Stomach (tissue), 9 donors: ENCODE results near the gene SRMS. TPM values are rescaled to one million over a fixed set of nuclear protein-coding genes. Genes with fewer than 3 reads are reported as not detected.

Source experiments
- DNase-seq, 2 donors: peaks; one replicate each; pipeline versions ENCODE4 v3.0.0 to v3.0.0-alpha.2; 2013 to 2019
- H3K27ac ChIP-seq, 5 donors: fragments of 200-600 bp in 4 of 5; sonication (generic) in 4 of 5; one replicate each; pipeline ENCODE4 v1.5.1; 2013 to 2019; ENCODE audit warnings: mild to moderate bottlenecking in 1 of 5, moderate library complexity in 1 of 5
- H3K27me3 ChIP-seq, 3 donors: fragments of 200-600 bp; sonication (generic); one replicate each; pipeline ENCODE4 v1.5.1; 2017 to 2019; ENCODE audit warnings: mixed run types in 1 of 3
- H3K36me3 ChIP-seq, 4 donors: fragments of 200-600 bp; sonication (generic); 1 replicate in 3 of 4; 2 replicates in 1 of 4; pipeline ENCODE4 v1.5.1; 2016 to 2019
- H3K4me1 ChIP-seq, 4 donors: fragments of 200-600 bp; sonication (generic); one replicate each; pipeline ENCODE4 v1.5.1; 2016 to 2019
- H3K4me3 ChIP-seq, 4 donors: fragments of 200-600 bp; sonication (generic) in 3 of 4; one replicate each; pipeline ENCODE4 v1.5.1; 2016 to 2019; ENCODE audit warnings: mild to moderate bottlenecking in 1 of 4
- H3K9me3 ChIP-seq, 4 donors: fragments of 200-600 bp; sonication (generic); one replicate each; pipeline ENCODE4 v1.5.1; 2016 to 2019
- CTCF ChIP-seq, 7 experiments: fragments of 450-650 bp in 4 of 7; fragments of 200-600 bp in 3 of 7; sonication (generic) in 3 of 7; IDR thresholded peaks; one replicate each; pipeline ENCODE4 v1.5.1; 2016 to 2019; ENCODE audit warnings: antibody characterized with exemption in 7 of 7, control low read depth in 2 of 7, mild to moderate bottlenecking in 1 of 7
- EP300 ChIP-seq: sonication (generic); formaldehyde crosslinking; IDR thresholded peaks from one replicate; pipeline ENCODE4 v1.6.1; 2017; ENCODE audit warnings: antibody characterized with exemption
- POLR2A ChIP-seq, 4 donors: fragments of 450-650 bp; IDR thresholded peaks; one replicate each; pipeline ENCODE4 v1.6.1; 2016; ENCODE audit warnings: antibody characterized with exemption in 4 of 4, control low read depth in 2 of 4, mild to moderate bottlenecking in 1 of 4, moderate library complexity in 1 of 4
- WGBS, 5 donors: extraction: QIAGEN DNeasy Blood & Tissue Kit in 3 of 5; methylation state at CpG; one replicate each; pipeline versions ENCODE4 v1.1.5 to v1.1.7; 2013 to 2018; 5-methylcytosine and 5-hydroxymethylcytosine counted together
- intact Hi-C: fragments of 100-400 bp; cut with DNase I; formaldehyde crosslinking; loops from one replicate; pipeline ENCODE4 v1.15.1; 2023; ENCODE audit warnings: low total_unique reads
- polyA plus RNA-seq, 3 donors: library from polyadenylated mRNA; stranded (reverse); fragments of 200-250 nt; gene quantifications; one replicate each; pipeline ENCODE4 v1.2.3, GENCODE V29; 2013
- total RNA-seq, 5 donors: library from RNA; depleted of rRNA; stranded (reverse); fragments of >200 nt; gene quantifications; one replicate each; pipeline versions ENCODE4 v1.1.0 to v1.2.3, GENCODE V29; 2014 to 2016
- donor health status: healthy with polysubstance abuse.
- donor health status: Bipolar disorder and iron deficiency.
- donor health status: healthy.

Gene SRMS
- total and polyA plus RNA-seq, 8 donors: 0.87 to 3.5 (median 2.1) TPM; not detected in 5

- peaks cover 2 to 17% (median 8%) of the 10 kb centered on the region in 4 donors for H3K4me1 ChIP-seq
- no peak for DNase-seq
- intact Hi-C loops: no loop called here
- H3K9me3 ChIP-seq: peaks cover 0 to 5% (median 5%) of the 10 kb centered on the region in 4 donors
- peaks cover 9 to 77% (median 30%) of the 10 kb centered on the region in 3 donors for H3K27me3 ChIP-seq
- H3K36me3 ChIP-seq: peaks cover 0 to 4% (median 0%) of the 10 kb centered on the region in 4 donors
- H3K27ac ChIP-seq: no peak overlapping the region
- 66 to 89% (median 82%) methylated on average over 3 to 4 of the region's 4 CpGs for WGBS, 5 donors
- no peak overlapping the region for H3K4me3 ChIP-seq
- no peak for TF ChIP-seq POLR2A (IDR thresholded peaks at IDR 0.05)
- TF ChIP-seq EP300: no peak
- TF ChIP-seq CTCF (IDR thresholded peaks at IDR 0.05): no peak
These were observed 56.5 kb downstream of the SRMS start for GRCh38 chr20:63491078-63491477.

Other genes with a start within 250 kb of the SRMS start
- gene CHRNA4, start 186.4 kb downstream of the SRMS start, total RNA-seq: under 1 TPM in 1 of 5 donors, not detected in 4; under 0.01 TPM
- gene CHRNA4, start 186.4 kb downstream of the SRMS start, polyA plus RNA-seq: under 1 TPM in 1 of 3 donors, not detected in 2; 0.15 TPM
- gene KCNQ2, start 75.1 kb downstream of the SRMS start, total RNA-seq: 1 to 10 TPM in 1 of 5 donors, not detected in 4; 2.2 TPM
- under 1 TPM in 2 of 3 donors, not detected in 1; 0.03 to 0.25 TPM for gene KCNQ2, start 75.1 kb downstream of the SRMS start, polyA plus RNA-seq
- 10 to 100 TPM in 2 of 5 donors, 1 to 10 TPM in 1, under 1 TPM in 1, not detected in 1; 0.58 to 64.8 (median 16.7) TPM for gene EEF1A2, start 48.7 kb downstream of the SRMS start, total RNA-seq
- 10 to 100 TPM in 2 of 3 donors, 1 to 10 TPM in 1; 4.6 to 53.0 (median 25.0) TPM for gene EEF1A2, start 48.7 kb downstream of the SRMS start, polyA plus RNA-seq
- 100 to 1,000 TPM in 2 of 5 donors, 10 to 100 TPM in 2, 1 to 10 TPM in 1; 1.8 to 213 (median 84.8) TPM for gene PPDPF, start 27.0 kb downstream of the SRMS start, total RNA-seq
- gene PPDPF, start 27.0 kb downstream of the SRMS start, polyA plus RNA-seq: 100 to 1,000 TPM; 570 to 756 (median 749) TPM
- 10 to 100 TPM; 10.3 to 98.5 (median 22.2) TPM for gene PTK6, start 10.4 kb downstream of the SRMS start, total RNA-seq
- 10 to 100 TPM in 2 of 3 donors, 1 to 10 TPM in 1; 7.7 to 32.5 (median 23.6) TPM for gene PTK6, start 10.4 kb downstream of the SRMS start, polyA plus RNA-seq
- 1 to 10 TPM in 1 of 5 donors, under 1 TPM in 1, not detected in 3; 0.55 to 1.2 TPM for gene FNDC11, start 6.4 kb upstream of the SRMS start, total RNA-seq
- 1 to 10 TPM in 1 of 3 donors, under 1 TPM in 2; 0.25 to 3.1 (median 0.50) TPM for gene FNDC11, start 6.4 kb upstream of the SRMS start, polyA plus RNA-seq
- 10 to 100 TPM; 27.4 to 95.5 (median 41.2) TPM for gene HELZ2, start 26.5 kb upstream of the SRMS start, total RNA-seq
- 1 to 10 TPM; 4.4 to 7.3 (median 6.9) TPM for gene HELZ2, start 26.5 kb upstream of the SRMS start, polyA plus RNA-seq
- gene GMEB2, start 79.4 kb upstream of the SRMS start, total RNA-seq: 10 to 100 TPM in 2 of 5 donors, 1 to 10 TPM in 3; 1.8 to 20.4 (median 8.3) TPM
- gene GMEB2, start 79.4 kb upstream of the SRMS start, polyA plus RNA-seq: 1 to 10 TPM; 5.4 to 7.5 (median 7.4) TPM
- 10 to 100 TPM in 2 of 5 donors, 1 to 10 TPM in 2, under 1 TPM in 1; 0.87 to 13.4 (median 5.5) TPM for gene STMN3, start 105.7 kb upstream of the SRMS start, total RNA-seq
- 10 to 100 TPM; 12.3 to 14.8 (median 12.5) TPM for gene STMN3, start 105.7 kb upstream of the SRMS start, polyA plus RNA-seq
- 10 to 100 TPM; 13.6 to 70.4 (median 32.7) TPM for gene RTEL1, start 110.6 kb upstream of the SRMS start, total RNA-seq
- gene RTEL1, start 110.6 kb upstream of the SRMS start, polyA plus RNA-seq: 1 to 10 TPM; 7.6 to 10.0 (median 9.2) TPM
- gene TNFRSF6B, start 148.9 kb upstream of the SRMS start, total RNA-seq: 10 to 100 TPM in 1 of 5 donors, 1 to 10 TPM in 3, not detected in 1; 1.1 to 16.9 (median 3.2) TPM
- gene TNFRSF6B, start 148.9 kb upstream of the SRMS start, polyA plus RNA-seq: 10 to 100 TPM in 1 of 3 donors, 1 to 10 TPM in 2; 8.5 to 26.2 (median 9.5) TPM
- gene ARFRP1, start 160.2 kb upstream of the SRMS start, total RNA-seq: 100 to 1,000 TPM in 1 of 5 donors, 10 to 100 TPM in 3, 1 to 10 TPM in 1; 7.6 to 103 (median 35.8) TPM
- 10 to 100 TPM; 30.2 to 56.2 (median 35.9) TPM for gene ARFRP1, start 160.2 kb upstream of the SRMS start, polyA plus RNA-seq
- gene ZGPAT, start 160.3 kb upstream of the SRMS start, total RNA-seq: 10 to 100 TPM; 12.3 to 49.6 (median 39.3) TPM
- gene ZGPAT, start 160.3 kb upstream of the SRMS start, polyA plus RNA-seq: 10 to 100 TPM; 29.9 to 41.7 (median 37.7) TPM
- gene LIME1, start 188.9 kb upstream of the SRMS start, total RNA-seq: 100 to 1,000 TPM in 1 of 5 donors, 10 to 100 TPM in 2, 1 to 10 TPM in 2; 3.6 to 117 (median 16.8) TPM
- gene LIME1, start 188.9 kb upstream of the SRMS start, polyA plus RNA-seq: 10 to 100 TPM; 17.1 to 24.3 (median 19.9) TPM
- gene SLC2A4RG, start 192.0 kb upstream of the SRMS start, total RNA-seq: 10 to 100 TPM in 3 of 5 donors, 1 to 10 TPM in 2; 7.1 to 60.5 (median 25.9) TPM
- 10 to 100 TPM; 40.1 to 76.9 (median 57.4) TPM for gene SLC2A4RG, start 192.0 kb upstream of the SRMS start, polyA plus RNA-seq